ENCODE measurements around the gene PTPN18. TPM values are rescaled to one million over a fixed set of nuclear protein-coding genes. Genes with fewer than 3 reads are reported as not detected.

The PTPN18 gene
- total RNA-seq, 1 donor from 2014 or later = 14.5 TPM

DNA sequence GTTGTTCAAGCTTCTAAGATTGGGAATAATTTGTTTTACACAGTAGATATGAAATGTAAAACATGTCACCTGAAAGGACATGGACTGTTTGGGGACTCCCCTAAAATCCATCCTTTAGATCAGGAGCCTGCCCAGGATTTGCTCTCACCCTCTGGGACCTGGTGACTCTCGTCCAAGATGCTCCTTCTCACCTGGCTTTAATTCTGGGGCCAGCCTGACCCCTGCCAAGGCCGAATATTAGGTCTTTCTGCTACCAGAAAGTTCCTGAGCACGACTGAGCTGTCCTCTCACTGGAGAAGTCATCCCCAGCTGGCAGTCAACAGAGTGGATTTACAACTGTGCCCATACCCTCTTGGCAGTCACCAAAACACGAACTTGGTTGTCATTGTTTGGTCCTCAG, 25.3 kb downstream of the PTPN18 start:
- no peak for DNase-seq (ENCODE audit: low read depth)
- Histone ChIP-seq H3K4me3 (ENCODE audit: low read depth, low read length) (no peak overlapping the region), H3K27me3 (ENCODE audit: control insufficient read depth, insufficient read depth, low read length) (no peaks in the 10 kb centered on the region), H3K36me3 (ENCODE audit: control insufficient read depth, insufficient read depth, low read length) (no peaks in the 10 kb centered on the region)
- no peak for FAIRE-seq
- no peak for TF ChIP-seq CTCF (IDR thresholded peaks at IDR 0.05; ENCODE audit: insufficient read depth, low read length, severe bottlenecking)

DNA sequence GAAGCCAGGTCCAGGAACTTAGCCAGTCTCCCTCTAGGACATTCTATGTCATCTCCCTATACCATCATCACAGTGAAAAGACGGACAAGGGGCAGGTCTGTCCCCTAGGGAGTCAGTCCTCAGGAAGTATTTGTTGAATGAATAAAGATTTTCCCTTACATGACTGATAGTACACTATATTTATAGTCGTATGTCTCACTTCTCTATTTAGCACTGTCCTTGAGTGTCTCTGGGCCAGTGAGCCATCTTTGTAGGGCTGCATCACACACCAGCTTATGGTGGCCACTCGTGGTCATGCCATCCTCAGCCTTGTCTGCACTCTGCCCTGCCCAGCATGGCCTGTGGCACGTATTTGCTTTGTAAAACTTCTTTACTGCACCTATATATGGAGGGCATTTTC, 25.8 kb downstream of the PTPN18 start:
- FAIRE-seq (no peak), DNase-seq (ENCODE audit: low read depth) (no peak)
- TF ChIP-seq CTCF (IDR thresholded peaks at IDR 0.05; ENCODE audit: insufficient read depth, low read length, severe bottlenecking) = no peak

GRCh38 chr2:130382313-130382917, 26.6 kb downstream of the PTPN18 start:
- no peaks in the 10 kb centered on the region for H3K27me3 ChIP-seq (ENCODE audit: control insufficient read depth, insufficient read depth, low read length)
- DNase-seq (ENCODE audit: low read depth) = no peak
- H3K36me3 ChIP-seq (ENCODE audit: control insufficient read depth, insufficient read depth, low read length) = no peaks in the 10 kb centered on the region
- H3K4me3 ChIP-seq (ENCODE audit: low read depth, low read length) = no peak overlapping the region
- TF ChIP-seq CTCF (IDR thresholded peaks at IDR 0.05; ENCODE audit: insufficient read depth, low read length, severe bottlenecking) = no peak
- FAIRE-seq = no peak

More for the DNA sequence above, 25.8 kb downstream of the PTPN18 start:
- Histone ChIP-seq H3K36me3 (ENCODE audit: control insufficient read depth, insufficient read depth, low read length) (no peaks in the 10 kb centered on the region), H3K4me3 (ENCODE audit: low read depth, low read length) (no peak overlapping the region), H3K27me3 (ENCODE audit: control insufficient read depth, insufficient read depth, low read length) (no peaks in the 10 kb centered on the region)

GRCh38 chr2:130385709-130386108, 29.9 kb downstream of the PTPN18 start:
- Histone ChIP-seq H3K36me3 (ENCODE audit: control insufficient read depth, insufficient read depth, low read length) (no peaks in the 10 kb centered on the region), H3K4me3 (ENCODE audit: low read depth, low read length) (no peak overlapping the region), H3K27me3 (ENCODE audit: control insufficient read depth, insufficient read depth, low read length) (no peaks in the 10 kb centered on the region)
- no peak for DNase-seq (ENCODE audit: low read depth)
- no peak for FAIRE-seq
- TF ChIP-seq CTCF (IDR thresholded peaks at IDR 0.05; ENCODE audit: insufficient read depth, low read length, severe bottlenecking) = no peak

GRCh38 chr2:130387071-130387400, 31.2 kb downstream of the PTPN18 start:
- Histone ChIP-seq H3K4me3 (ENCODE audit: low read depth, low read length) (no peak overlapping the region), H3K27me3 (ENCODE audit: control insufficient read depth, insufficient read depth, low read length) (no peaks in the 10 kb centered on the region), H3K36me3 (ENCODE audit: control insufficient read depth, insufficient read depth, low read length) (no peaks in the 10 kb centered on the region)
- DNase-seq (ENCODE audit: low read depth) (no peak), FAIRE-seq (no peak)
- no peak for TF ChIP-seq CTCF (IDR thresholded peaks at IDR 0.05; ENCODE audit: insufficient read depth, low read length, severe bottlenecking)

GRCh38 chr2:130387804-130388203, 31.9 kb downstream of the PTPN18 start:
- FAIRE-seq (no peak), DNase-seq (ENCODE audit: low read depth) (no peak)
- H3K4me3 ChIP-seq (ENCODE audit: low read depth, low read length) = no peak overlapping the region
- no peak for TF ChIP-seq CTCF (IDR thresholded peaks at IDR 0.05; ENCODE audit: insufficient read depth, low read length, severe bottlenecking)
- H3K36me3 ChIP-seq (ENCODE audit: control insufficient read depth, insufficient read depth, low read length) = no peaks in the 10 kb centered on the region
- no peaks in the 10 kb centered on the region for H3K27me3 ChIP-seq (ENCODE audit: control insufficient read depth, insufficient read depth, low read length)
